IPS-18a (cell line): ENCODE results near the gene CDC40.

ENCODE experiments used
- H3K27ac ChIP-seq: one replicate; pipeline ENCODE4 v1.5.1; 2013; ENCODE audit warnings: low read length
- H3K27me3 ChIP-seq: one replicate; pipeline ENCODE4 v1.6.1; 2013; ENCODE audit warnings: mild to moderate bottlenecking, low read length; ENCODE audit not compliant: control insufficient read depth, insufficient read depth
- H3K36me3 ChIP-seq: one replicate; pipeline ENCODE4 v1.6.1; 2013; ENCODE audit warnings: low read depth, low read length; ENCODE audit not compliant: control insufficient read depth
- H3K4me1 ChIP-seq: one replicate; pipeline ENCODE4 v1.6.1; 2013; ENCODE audit warnings: low read depth, low read length; ENCODE audit not compliant: control insufficient read depth
- H3K4me3 ChIP-seq: one replicate; pipeline ENCODE4 v1.5.1; 2013; ENCODE audit warnings: low read length
- H3K9ac ChIP-seq: one replicate; pipeline ENCODE4 v1.6.1; 2013; ENCODE audit warnings: mild to moderate bottlenecking, low read length, moderate library complexity
- H3K9me3 ChIP-seq: one replicate; pipeline ENCODE4 v1.6.1; 2013; ENCODE audit warnings: low read depth, low read length; ENCODE audit not compliant: control insufficient read depth

The CDC40 gene

GRCh38 chr6:110180228-110181008, at the start of gene CDC40:
Gene CDC40, plus strand, starts transcription at chr6:110180427. Its CDS starts 18 bp downstream, at chr6:110180445.
- H3K4me1 ChIP-seq, result peaks cover 10% of the 10 kb centered on the region
- H3K27me3 ChIP-seq, result no peaks in the 10 kb centered on the region
- peaks cover 2% of the 10 kb centered on the region for H3K36me3 ChIP-seq
- H3K9me3 ChIP-seq, result no peaks in the 10 kb centered on the region
- peak within 1 kb of the TSS; percentile 91 for H3K9ac ChIP-seq
- peak within 1 kb of the TSS; percentile 66 for H3K27ac ChIP-seq
- peak within 1 kb of the TSS; percentile 92 for H3K4me3 ChIP-seq

- Histone ChIP-seq H3K36me3 (no peaks in the 10 kb centered on the region), H3K4me1 (no peaks in the 10 kb centered on the region), H3K9me3 (peaks cover 7% of the 10 kb centered on the region), H3K27ac (no peak overlapping the region), H3K4me3 (no peak overlapping the region), H3K27me3 (no peaks in the 10 kb centered on the region), H3K9ac (no peak overlapping the region)
Observed at GRCh38 chr6:110137924-110138887, 42.0 kb upstream of the CDC40 start.

- H3K4me1 ChIP-seq, result no peaks in the 10 kb centered on the region
- no peak overlapping the region for H3K27ac ChIP-seq
- H3K4me3 ChIP-seq, result no peak overlapping the region
- no peaks in the 10 kb centered on the region for H3K27me3 ChIP-seq
- H3K9me3 ChIP-seq, result peaks cover 7% of the 10 kb centered on the region
- no peaks in the 10 kb centered on the region for H3K36me3 ChIP-seq
- H3K9ac ChIP-seq, result no peak overlapping the region
Observed at GRCh38 chr6:110139052-110139451, 41.2 kb upstream of the CDC40 start.

- H3K4me3 ChIP-seq, result no peak overlapping the region
- H3K4me1 ChIP-seq, result no peaks in the 10 kb centered on the region
- peaks cover 7% of the 10 kb centered on the region for H3K9me3 ChIP-seq
- H3K9ac ChIP-seq, result no peak overlapping the region
- H3K27me3 ChIP-seq, result no peaks in the 10 kb centered on the region
- H3K27ac ChIP-seq, result no peak overlapping the region
- H3K36me3 ChIP-seq, result no peaks in the 10 kb centered on the region
Observed at GRCh38 chr6:110140650-110141049, 39.6 kb upstream of the CDC40 start.

GRCh38 chr6:110147870-110148269, 32.4 kb upstream of the CDC40 start:
- H3K9me3 ChIP-seq, result no peaks in the 10 kb centered on the region
- H3K27me3 ChIP-seq, result no peaks in the 10 kb centered on the region
- H3K27ac ChIP-seq, result no peak overlapping the region
- H3K4me1 ChIP-seq, result no peaks in the 10 kb centered on the region
- H3K9ac ChIP-seq, result no peak overlapping the region
- H3K4me3 ChIP-seq, result no peak overlapping the region
- H3K36me3 ChIP-seq, result no peaks in the 10 kb centered on the region

- Histone ChIP-seq H3K27ac (no peak overlapping the region), H3K4me1 (peaks cover 9% of the 10 kb centered on the region), H3K27me3 (no peaks in the 10 kb centered on the region), H3K9me3 (no peaks in the 10 kb centered on the region), H3K9ac (no peak overlapping the region), H3K36me3 (no peaks in the 10 kb centered on the region), H3K4me3 (no peak overlapping the region)
Observed at GRCh38 chr6:110158479-110158878, 21.7 kb upstream of the CDC40 start.

GRCh38 chr6:110170081-110170480, 10.1 kb upstream of the CDC40 start:
- Histone ChIP-seq H3K27ac (no peak overlapping the region), H3K4me1 (peaks cover 10% of the 10 kb centered on the region), H3K27me3 (no peaks in the 10 kb centered on the region), H3K4me3 (peak overlapping the region; percentile 22), H3K9ac (no peak overlapping the region), H3K9me3 (no peaks in the 10 kb centered on the region), H3K36me3 (no peaks in the 10 kb centered on the region)

- H3K27me3 ChIP-seq, result no peaks in the 10 kb centered on the region
- H3K27ac ChIP-seq, result no peak overlapping the region
- H3K4me1 ChIP-seq, result peaks cover 16% of the 10 kb centered on the region
- H3K36me3 ChIP-seq, result no peaks in the 10 kb centered on the region
- H3K9ac ChIP-seq, result no peak overlapping the region
- no peaks in the 10 kb centered on the region for H3K9me3 ChIP-seq
- H3K4me3 ChIP-seq, result no peak overlapping the region
Observed at GRCh38 chr6:110173506-110174132, 6.6 kb upstream of the CDC40 start.

- Histone ChIP-seq H3K36me3 (peaks cover 2% of the 10 kb centered on the region), H3K4me3 (peak overlapping the region; percentile 92), H3K27me3 (no peaks in the 10 kb centered on the region), H3K4me1 (peaks cover 10% of the 10 kb centered on the region), H3K9me3 (no peaks in the 10 kb centered on the region), H3K9ac (peak overlapping the region; percentile 84), H3K27ac (no peak overlapping the region)
Observed at GRCh38 chr6:110178626-110179405, 1.4 kb upstream of the CDC40 start.

GRCh38 chr6:110179406-110180227, 610 bp upstream of the CDC40 start, which contains the start of gene WASF1:
Gene WASF1, minus strand, starts transcription at chr6:110179670. Its CDS starts 52,069 bp downstream, at chr6:110127601.
- Histone ChIP-seq H3K27me3 (no peaks in the 10 kb centered on the region), H3K36me3 (peaks cover 2% of the 10 kb centered on the region), H3K9me3 (no peaks in the 10 kb centered on the region), H3K27ac (peak within 1 kb of the TSS; percentile 66), H3K9ac (peak within 1 kb of the TSS; percentile 91), H3K4me3 (peak within 1 kb of the TSS; percentile 92), H3K4me1 (peaks cover 10% of the 10 kb centered on the region)
